IMR-90 (cell line): Measurements from ENCODE around the gene UNKL.

Experiments used
- RCOR1 ChIP-seq: IDR thresholded peaks from 2 replicates; pipeline ENCODE4 v1.6.1; 2012; ENCODE audit warnings: mild to moderate bottlenecking, low read length, improper control_type of control experiment; ENCODE audit not compliant: insufficient replicate concordance
- TF ChIP-seq, protein P1 (sequence below): conservative IDR thresholded peaks from 2 replicates; pipeline ENCODE4 v1.5.1; 2012; ENCODE audit warnings: mild to moderate bottlenecking, low read depth, low read length, improper control_type of control experiment

DNA sequence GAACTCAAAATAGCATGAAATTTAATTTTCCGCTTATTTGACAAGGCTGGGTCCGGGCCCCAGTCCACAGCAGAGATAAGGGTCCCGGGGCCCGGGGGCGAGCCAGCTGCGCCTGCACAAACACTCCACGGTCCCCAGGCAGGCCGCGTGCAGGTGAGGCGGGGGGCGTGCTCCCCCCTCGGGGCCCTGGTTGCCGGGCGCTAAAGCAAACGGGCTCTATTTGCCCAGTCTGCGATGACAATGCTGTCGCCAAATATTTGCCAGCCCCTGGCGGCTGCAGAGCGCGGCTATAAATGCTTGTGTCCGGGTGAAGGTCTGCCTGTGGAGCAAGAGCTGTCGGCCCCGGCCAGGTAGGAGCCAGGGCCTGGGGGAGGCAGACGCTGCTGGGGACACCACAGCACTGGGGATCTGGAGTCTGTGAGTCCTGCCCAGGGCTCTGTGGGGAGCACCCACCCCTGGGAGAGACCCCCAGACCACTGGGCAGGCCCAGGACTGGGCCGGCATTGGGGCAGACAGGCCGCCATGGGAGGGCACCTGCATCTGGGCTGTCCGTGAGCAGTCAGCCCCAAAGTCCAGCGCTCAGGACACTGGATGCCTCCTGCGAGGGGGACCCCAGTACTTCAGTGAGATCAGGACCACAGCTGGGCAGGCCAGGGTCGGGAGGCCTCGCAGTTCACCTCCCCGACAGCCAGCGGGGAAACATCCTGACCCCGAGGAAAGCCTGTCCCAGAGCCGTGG, 16.4 kb upstream of the UNKL start, which contains the start of gene PERCC1:
- TF ChIP-seq, protein P1, sequence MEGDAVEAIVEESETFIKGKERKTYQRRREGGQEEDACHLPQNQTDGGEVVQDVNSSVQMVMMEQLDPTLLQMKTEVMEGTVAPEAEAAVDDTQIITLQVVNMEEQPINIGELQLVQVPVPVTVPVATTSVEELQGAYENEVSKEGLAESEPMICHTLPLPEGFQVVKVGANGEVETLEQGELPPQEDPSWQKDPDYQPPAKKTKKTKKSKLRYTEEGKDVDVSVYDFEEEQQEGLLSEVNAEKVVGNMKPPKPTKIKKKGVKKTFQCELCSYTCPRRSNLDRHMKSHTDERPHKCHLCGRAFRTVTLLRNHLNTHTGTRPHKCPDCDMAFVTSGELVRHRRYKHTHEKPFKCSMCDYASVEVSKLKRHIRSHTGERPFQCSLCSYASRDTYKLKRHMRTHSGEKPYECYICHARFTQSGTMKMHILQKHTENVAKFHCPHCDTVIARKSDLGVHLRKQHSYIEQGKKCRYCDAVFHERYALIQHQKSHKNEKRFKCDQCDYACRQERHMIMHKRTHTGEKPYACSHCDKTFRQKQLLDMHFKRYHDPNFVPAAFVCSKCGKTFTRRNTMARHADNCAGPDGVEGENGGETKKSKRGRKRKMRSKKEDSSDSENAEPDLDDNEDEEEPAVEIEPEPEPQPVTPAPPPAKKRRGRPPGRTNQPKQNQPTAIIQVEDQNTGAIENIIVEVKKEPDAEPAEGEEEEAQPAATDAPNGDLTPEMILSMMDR: no peak
- no peak for TF ChIP-seq RCOR1
